22Rv1 (cell line): ENCODE data around the gene ST6GALNAC2.

ENCODE experiments used
- CTCF ChIP-seq: fragments of 450-650 bp; IDR thresholded peaks from 2 replicates; pipeline ENCODE4 v1.5.1; 2017; ENCODE audit warnings: mild to moderate bottlenecking
- ZFX ChIP-seq: fragments of 450-650 bp; IDR thresholded peaks from 2 replicates; pipeline ENCODE4 v1.6.1; 2017; ENCODE audit warnings: antibody characterized with exemption, borderline replicate concordance

DNA sequence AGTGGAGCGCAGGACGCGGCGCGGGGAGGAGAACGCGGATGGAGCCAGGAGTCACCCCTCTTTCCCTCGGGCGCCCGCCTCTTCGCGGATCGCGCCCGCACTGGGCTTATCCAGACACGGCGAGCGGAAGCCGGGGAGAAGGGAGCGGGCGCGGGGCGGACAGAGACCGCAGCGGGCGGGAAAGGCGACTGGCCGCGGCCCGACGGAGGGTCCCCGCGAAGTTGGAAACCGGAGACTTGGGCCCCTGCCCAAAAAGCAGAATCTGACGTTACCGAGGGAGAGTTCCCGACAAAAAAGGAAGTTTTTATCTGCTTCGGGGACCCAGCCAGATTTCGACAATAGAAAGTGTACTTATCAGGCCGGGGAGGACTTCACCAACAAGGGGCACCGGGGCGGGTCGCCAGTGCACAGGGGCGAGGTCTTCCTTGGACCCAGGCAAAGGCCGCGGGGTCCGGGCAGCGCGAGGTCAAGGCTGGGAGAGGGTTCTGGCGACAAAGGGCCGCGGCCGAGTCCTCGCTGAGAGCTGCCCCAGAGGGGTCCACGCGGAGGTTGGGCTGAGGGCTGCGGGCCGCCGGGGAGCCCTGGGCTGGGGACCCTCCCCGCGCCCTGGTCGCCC lies 519 bp downstream of the ST6GALNAC2 start:
- TF ChIP-seq CTCF (no peak), ZFX (no peak)
